Measurements from ENCODE around the gene VSTM4. TPM values are rescaled to one million over a fixed set of nuclear protein-coding genes. Genes with fewer than 3 reads are reported as not detected.

VSTM4 gene
- total and polyA plus RNA-seq, 4 donors, result 1.0 to 3.1 (median 2.0) TPM

- Histone ChIP-seq H3K36me3 (ENCODE audit: control insufficient read depth in 4 of 4, insufficient read depth in 3 of 4, low read depth in 1 of 4, low read length in 3 of 4) (peaks cover 0 to 3% (median 1%) of the 10 kb centered on the region in 4 donors), H3K9ac (ENCODE audit: low read depth in 1 of 2, low read length in 2 of 2) (no peak overlapping the region), H3K27ac (ENCODE audit: low read depth in 1 of 2, low read length in 2 of 2) (no peak overlapping the region), H3K27me3 (ENCODE audit: control insufficient read depth in 4 of 4, insufficient read depth in 4 of 4, low read length in 3 of 4) (no peaks in the 10 kb centered on the region), H3K4me3 (ENCODE audit: low read depth in 1 of 3, low read length in 3 of 3) (no peak overlapping the region), H3K9me3 (ENCODE audit: control insufficient read depth in 4 of 4, low read length in 3 of 4) (no peaks in the 10 kb centered on the region), H3K4me1 (ENCODE audit: control insufficient read depth in 4 of 4, insufficient read depth in 4 of 4, low read length in 3 of 4) (no peaks in the 10 kb centered on the region)
- DNase-seq (ENCODE audit: low spot score), result no peak
- TF ChIP-seq SP1 (IDR thresholded peaks at IDR 0.05), result no peak
- no peak for TF ChIP-seq HNF4G (IDR thresholded peaks at IDR 0.05)
- no peak for TF ChIP-seq REST (IDR thresholded peaks at IDR 0.05)
- TF ChIP-seq YY1 (IDR thresholded peaks at IDR 0.05), result no peak
- TF ChIP-seq RAD21 (IDR thresholded peaks at IDR 0.05), result no peak
- 93% methylated on average over 8 of the region's 8 CpGs for WGBS
Observed at GRCh38 chr10:49068209-49068608, 47.1 kb downstream of the VSTM4 start.

- Histone ChIP-seq H3K9me3 (ENCODE audit: control insufficient read depth in 4 of 4, low read length in 3 of 4) (no peaks in the 10 kb centered on the region), H3K27ac (ENCODE audit: low read depth in 1 of 2, low read length in 2 of 2) (no peak overlapping the region), H3K4me1 (ENCODE audit: control insufficient read depth in 4 of 4, insufficient read depth in 4 of 4, low read length in 3 of 4) (no peaks in the 10 kb centered on the region), H3K36me3 (ENCODE audit: control insufficient read depth in 4 of 4, insufficient read depth in 3 of 4, low read depth in 1 of 4, low read length in 3 of 4) (peaks cover 0 to 3% (median 1%) of the 10 kb centered on the region in 4 donors), H3K4me3 (ENCODE audit: low read depth in 1 of 3, low read length in 3 of 3) (no peak overlapping the region), H3K9ac (ENCODE audit: low read depth in 1 of 2, low read length in 2 of 2) (no peak overlapping the region), H3K27me3 (ENCODE audit: control insufficient read depth in 4 of 4, insufficient read depth in 4 of 4, low read length in 3 of 4) (no peaks in the 10 kb centered on the region)
- 94% methylated on average over 5 of the region's 5 CpGs for WGBS
- DNase-seq (ENCODE audit: low spot score), result no peak
- TF ChIP-seq YY1 (IDR thresholded peaks at IDR 0.05) (no peak), HNF4A (conservative IDR thresholded peaks at IDR 0.05) (no peak), FOXA2 (IDR thresholded peaks at IDR 0.05) (no peak)
Observed at GRCh38 chr10:49066944-49067730, 48.2 kb downstream of the VSTM4 start.

GRCh38 chr10:49062229-49062628, 53.1 kb downstream of the VSTM4 start:
- H3K27ac ChIP-seq (ENCODE audit: low read depth in 1 of 2, low read length in 2 of 2), result no peak overlapping the region
- no peak for TF ChIP-seq SP1 (IDR thresholded peaks at IDR 0.05)
- no peak for TF ChIP-seq TAF1 (conservative IDR thresholded peaks at IDR 0.05)
- TF ChIP-seq YY1 (IDR thresholded peaks at IDR 0.05), result no peak
- TF ChIP-seq EGR1 (IDR thresholded peaks at IDR 0.05; ENCODE audit: low read depth in 2 of 2), result no peak
- no peak for TF ChIP-seq FOXA1 (IDR thresholded peaks at IDR 0.05)
- TF ChIP-seq NR2F2 (IDR thresholded peaks at IDR 0.05), result no peak
- TF ChIP-seq REST (IDR thresholded peaks at IDR 0.05), result no peak
- no peak for TF ChIP-seq JUND (IDR thresholded peaks at IDR 0.05)
- no peak for TF ChIP-seq MAX (IDR thresholded peaks at IDR 0.05)
- TF ChIP-seq ZBTB33 (IDR thresholded peaks at IDR 0.05), result no peak
- TF ChIP-seq HNF4A (conservative IDR thresholded peaks at IDR 0.05), result no peak
- TF ChIP-seq CTCF (IDR thresholded peaks at IDR 0.05; ENCODE audit: low read depth, low read length, missing input control), result no peak
- no peak for TF ChIP-seq RAD21 (IDR thresholded peaks at IDR 0.05)
- TF ChIP-seq GABPA (IDR thresholded peaks at IDR 0.05 in 1 of 2, conservative IDR thresholded peaks at IDR 0.05 in 1 of 2), result no peak
- TF ChIP-seq HNF4G (IDR thresholded peaks at IDR 0.05), result no peak

More at GRCh38 chr10:49062229-49062628, 53.1 kb downstream of the VSTM4 start:
- Histone ChIP-seq H3K27me3 (ENCODE audit: control insufficient read depth in 4 of 4, insufficient read depth in 4 of 4, low read length in 3 of 4) (no peaks in the 10 kb centered on the region), H3K36me3 (ENCODE audit: control insufficient read depth in 4 of 4, insufficient read depth in 3 of 4, low read depth in 1 of 4, low read length in 3 of 4) (peaks cover 0 to 3% (median 1%) of the 10 kb centered on the region in 4 donors), H3K9ac (ENCODE audit: low read depth in 1 of 2, low read length in 2 of 2) (no peak overlapping the region), H3K9me3 (ENCODE audit: control insufficient read depth in 4 of 4, low read length in 3 of 4) (peaks cover 0 to 3% (median 0%) of the 10 kb centered on the region in 4 donors), H3K4me1 (ENCODE audit: control insufficient read depth in 4 of 4, insufficient read depth in 4 of 4, low read length in 3 of 4) (no peaks in the 10 kb centered on the region), H3K4me3 (ENCODE audit: low read depth in 1 of 3, low read length in 3 of 3) (no peak overlapping the region)
- DNase-seq (ENCODE audit: low spot score), result no peak

Measured in liver (tissue), 9 donors.